Endothelial cell of umbilical vein (primary cell): ENCODE data around the gene HNRNPK. TPM values are rescaled to one million over a fixed set of nuclear protein-coding genes. Genes with fewer than 3 reads are reported as not detected.

Experiments used
- BruUV-seq: library from RNA; stranded (reverse); fragments of 400-500 nt; replicated peaks from 2 replicates; lab custom pipeline; 2021; lab: Mats Ljungman, UMichigan
- CTCF ChIA-PET: fragments of 300-600, 350-600 bp; sonication (Branson Sonifier 250); formaldehyde crosslinking; loops from one replicate; lab custom pipeline; 2021; ENCODE audit warnings: antibody characterized with exemption, inconsistent platforms; lab: Charles Lee
- POLR2A ChIA-PET: fragments of 300-600, 350-600 bp; sonication (Branson Sonifier 250); formaldehyde crosslinking; loops from one replicate; lab custom pipeline; 2021; ENCODE audit warnings: antibody characterized with exemption, inconsistent platforms; lab: Charles Lee
- DNase-seq: peaks from one replicate; pipeline ENCODE4 v3.0.0-alpha.2; 2011; ENCODE audit warnings: low read depth, low spot score
- FAIRE-seq: peaks from 2 replicates; lab custom pipeline; 2011; peaks lifted over from hg19 to GRCh38; lab: Jason Lieb, UNC
- H2AFZ ChIP-seq: 2 replicates; pipeline ENCODE4 v1.6.0; 2012; ENCODE audit warnings: low read depth, low read length, control low read depth, inconsistent platforms
- H3K27ac ChIP-seq: 2 replicates; pipeline ENCODE4 v1.5.1; 2011; ENCODE audit warnings: low read depth, mild to moderate bottlenecking, control low read depth, low read length, moderate library complexity; ENCODE audit not compliant: insufficient read depth
- H3K27me3 ChIP-seq, 2 experiments: 2 replicates each; pipeline versions ENCODE4 v1.6.0 to v1.6.1; 2011; ENCODE audit warnings: low read length in 2 of 2, mixed read lengths in 1 of 2; ENCODE audit not compliant: control insufficient read depth in 2 of 2, insufficient read depth in 2 of 2
- H3K36me3 ChIP-seq, 2 experiments: 2 replicates in 1 of 2; 3 replicates in 1 of 2; pipeline ENCODE4 v1.5.1; 2011; ENCODE audit warnings: low read length in 2 of 2, mild to moderate bottlenecking in 1 of 2, moderate library complexity in 1 of 2; ENCODE audit not compliant: control insufficient read depth in 2 of 2, insufficient read depth in 2 of 2; ENCODE audit errors: extremely low read depth in 1 of 2
- H3K4me1 ChIP-seq: 3 replicates; pipeline ENCODE4 v1.5.1; 2011; ENCODE audit warnings: mild to moderate bottlenecking, low read length; ENCODE audit not compliant: control insufficient read depth, insufficient read depth; ENCODE audit errors: extremely low read depth
- H3K4me2 ChIP-seq: 2 replicates; pipeline ENCODE4 v1.6.1; 2011; ENCODE audit warnings: low read length, control low read depth, mixed read lengths; ENCODE audit not compliant: insufficient read depth
- H3K4me3 ChIP-seq, 3 experiments: fragments of 200-600 bp in 1 of 3; sonication (generic), shearing (Covaris generic) in 1 of 3; replicated peaks in 1 of 3; 2 replicates each; pipeline ENCODE4 v1.5.1; 2011 to 2016; ENCODE audit warnings: control low read depth in 3 of 3, low read length in 3 of 3, mild to moderate bottlenecking in 2 of 3, inconsistent platforms in 1 of 3, low read depth in 1 of 3, moderate library complexity in 1 of 3; ENCODE audit not compliant: insufficient read depth in 1 of 3
- H3K79me2 ChIP-seq: 2 replicates; pipeline ENCODE4 v1.6.0; 2012; ENCODE audit warnings: low read length, inconsistent platforms; ENCODE audit not compliant: control insufficient read depth, insufficient read depth
- H3K9ac ChIP-seq: replicated peaks from 2 replicates; pipeline ENCODE3; 2011; ENCODE audit warnings: low read length, control low read depth; ENCODE audit not compliant: insufficient read depth; ENCODE audit errors: extremely low read depth
- H3K9me1 ChIP-seq: replicated peaks from 3 replicates; pipeline ENCODE4 v1.6.0; 2011; ENCODE audit warnings: mild to moderate bottlenecking, low read length; ENCODE audit not compliant: control insufficient read depth, insufficient read depth; ENCODE audit errors: extremely low read depth
- H3K9me3 ChIP-seq: replicated peaks from 2 replicates; pipeline ENCODE4 v1.5.1; 2012; ENCODE audit warnings: low read length, inconsistent platforms; ENCODE audit not compliant: control insufficient read depth, insufficient read depth
- H4K20me1 ChIP-seq: replicated peaks from 2 replicates; pipeline ENCODE3; 2011; ENCODE audit warnings: mild to moderate bottlenecking, low read length; ENCODE audit not compliant: control insufficient read depth, insufficient read depth; ENCODE audit errors: extremely low read depth
- EZH2 ChIP-seq: IDR thresholded peaks from 2 replicates; pipeline ENCODE4 v1.6.1; 2012; ENCODE audit warnings: borderline replicate concordance, low read depth, mild to moderate bottlenecking, moderate library complexity, low read length, inconsistent platforms; ENCODE audit not compliant: severe bottlenecking
- FOS ChIP-seq: IDR thresholded peaks from 2 replicates; pipeline ENCODE4 v1.6.1; 2011; ENCODE audit warnings: mild to moderate bottlenecking, low read length, moderate library complexity, borderline replicate concordance; ENCODE audit not compliant: insufficient read depth
- GATA2 ChIP-seq: IDR thresholded peaks from 2 replicates; pipeline ENCODE4 v1.7.0; 2011; ENCODE audit warnings: low read depth, mild to moderate bottlenecking, moderate library complexity, mixed read lengths, low read length; ENCODE audit not compliant: insufficient read length, insufficient read depth
- JUN ChIP-seq: IDR thresholded peaks from 2 replicates; pipeline ENCODE4 v1.6.1; 2011; ENCODE audit warnings: borderline replicate concordance, low read depth; ENCODE audit not compliant: insufficient read length, insufficient read depth
- MYC ChIP-seq: IDR thresholded peaks from one replicate; pipeline ENCODE4 v1.6.1; 2011; ENCODE audit warnings: mild to moderate bottlenecking, low read depth, low read length
- POLR2A ChIP-seq: IDR thresholded peaks from 2 replicates; pipeline ENCODE4 v1.6.1; 2012; ENCODE audit warnings: low read depth, mild to moderate bottlenecking, control low read depth, low read length
- dilution Hi-C: fragments of 300-500 bp; cut with MboI; formaldehyde crosslinking; loops from one replicate; pipeline ENCODE4 v1.15.0; 2019; ENCODE audit warnings: low sequenced_read_pairs; ENCODE audit not compliant: extremely low pct_ligation_motif_present
- intact Hi-C: fragments of 100-400 bp; cut with micrococcal nuclease; formaldehyde crosslinking; loops from one replicate; pipeline ENCODE4 v1.10.0; 2022
- polyA plus RNA-seq, 4 experiments: library from polyadenylated mRNA; depleted of rRNA in 3 of 4; stranded (reverse) in 3 of 4; unstranded in 1 of 4; fragments of >200 nt; gene quantifications; 2 replicates each; pipeline versions ENCODE4 v1.2.1 to v1.2.3, GENCODE V29; 2011 to 2012; ENCODE audit warnings: missing spikeins in 1 of 4
- total RNA-seq: library from RNA; stranded (reverse); gene quantifications from 2 replicates; pipeline ENCODE4 v1.2.3, GENCODE V29; 2021
- TF ChIP-seq, protein P1 (sequence below), 2 donors: IDR thresholded peaks; 1 replicate in 1 of 2; 2 replicates in 1 of 2; pipeline ENCODE4 v1.5.1; 2011; ENCODE audit warnings: low read length in 2 of 2, mild to moderate bottlenecking in 2 of 2, moderate library complexity in 2 of 2, control low read depth in 1 of 2, inconsistent platforms in 1 of 2, low read depth in 1 of 2; ENCODE audit not compliant: insufficient read depth in 1 of 2; ENCODE audit errors: extremely low read depth in 1 of 2
- TF ChIP-seq, protein P2 (sequence below): IDR thresholded peaks from 2 replicates; pipeline ENCODE4 v1.6.1; 2011; ENCODE audit not compliant: insufficient read depth, insufficient read length

The HNRNPK gene
- total and polyA plus RNA-seq, 2 donors (not counting 3 experiments of a cell fraction or from before 2014, with no cell fraction given) = 399 to 663 TPM

DNA sequence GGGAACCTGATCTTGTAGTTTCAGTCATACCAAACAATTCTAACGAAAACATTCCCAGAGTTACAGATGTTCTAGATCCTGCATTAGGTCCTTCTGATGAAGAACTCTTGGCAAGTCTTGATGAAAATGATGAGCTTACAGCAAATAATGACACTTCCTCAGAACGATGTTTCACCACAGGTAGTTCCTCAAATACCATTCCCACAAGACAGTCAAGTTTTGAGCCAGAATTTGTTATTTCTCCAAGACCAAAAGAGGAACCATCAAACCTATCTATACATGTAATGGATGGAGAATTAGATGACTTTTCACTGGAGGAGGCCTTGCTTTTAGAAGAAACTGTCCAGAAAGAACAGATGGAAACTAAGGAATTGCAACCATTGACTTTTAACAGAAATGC lies 21.6 kb upstream of the HNRNPK start:
- no peak for TF ChIP-seq FOS
- TF ChIP-seq MYC = no peak
- TF ChIP-seq, protein P1, sequence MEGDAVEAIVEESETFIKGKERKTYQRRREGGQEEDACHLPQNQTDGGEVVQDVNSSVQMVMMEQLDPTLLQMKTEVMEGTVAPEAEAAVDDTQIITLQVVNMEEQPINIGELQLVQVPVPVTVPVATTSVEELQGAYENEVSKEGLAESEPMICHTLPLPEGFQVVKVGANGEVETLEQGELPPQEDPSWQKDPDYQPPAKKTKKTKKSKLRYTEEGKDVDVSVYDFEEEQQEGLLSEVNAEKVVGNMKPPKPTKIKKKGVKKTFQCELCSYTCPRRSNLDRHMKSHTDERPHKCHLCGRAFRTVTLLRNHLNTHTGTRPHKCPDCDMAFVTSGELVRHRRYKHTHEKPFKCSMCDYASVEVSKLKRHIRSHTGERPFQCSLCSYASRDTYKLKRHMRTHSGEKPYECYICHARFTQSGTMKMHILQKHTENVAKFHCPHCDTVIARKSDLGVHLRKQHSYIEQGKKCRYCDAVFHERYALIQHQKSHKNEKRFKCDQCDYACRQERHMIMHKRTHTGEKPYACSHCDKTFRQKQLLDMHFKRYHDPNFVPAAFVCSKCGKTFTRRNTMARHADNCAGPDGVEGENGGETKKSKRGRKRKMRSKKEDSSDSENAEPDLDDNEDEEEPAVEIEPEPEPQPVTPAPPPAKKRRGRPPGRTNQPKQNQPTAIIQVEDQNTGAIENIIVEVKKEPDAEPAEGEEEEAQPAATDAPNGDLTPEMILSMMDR (IDR thresholded peaks at IDR 0.05; ENCODE audit: extremely low read depth in 1 of 2, insufficient read depth in 1 of 2, low read depth in 1 of 2, low read length in 2 of 2) = no peak
- no peak for TF ChIP-seq GATA2
- no peak for TF ChIP-seq JUN
- TF ChIP-seq, protein P2, sequence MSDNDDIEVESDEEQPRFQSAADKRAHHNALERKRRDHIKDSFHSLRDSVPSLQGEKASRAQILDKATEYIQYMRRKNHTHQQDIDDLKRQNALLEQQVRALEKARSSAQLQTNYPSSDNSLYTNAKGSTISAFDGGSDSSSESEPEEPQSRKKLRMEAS = no peak
- TF ChIP-seq EZH2 = no peak
- no peak for TF ChIP-seq POLR2A
- BruUV-seq = no TSS peak
- intact Hi-C loops (no loop called here), dilution Hi-C loops (no loop called here)
- H3K9me3 ChIP-seq = no peaks in the 10 kb centered on the region
- CTCF ChIA-PET = interaction anchor here (0.5 to 1.0 kb wide), 2 partner anchors 39 to 55 kb away, joined by 3 read pairs; no protein-coding TSS in a partner anchor
- no peak overlapping the region for H3K4me2 ChIP-seq
- DNase-seq (no peak), FAIRE-seq (no peak)
- no peaks in the 10 kb centered on the region for H3K4me1 ChIP-seq
- no peaks in the 10 kb centered on the region for H3K27me3 ChIP-seq
- H2AFZ ChIP-seq = no peak overlapping the region
- POLR2A ChIA-PET = no interaction called here
- H3K9me1 ChIP-seq = no peaks in the 10 kb centered on the region
- peaks cover 2% of the 10 kb centered on the region for H3K79me2 ChIP-seq
- H3K27ac ChIP-seq = no peak overlapping the region
- H3K4me3 ChIP-seq = no peak overlapping the region
- H4K20me1 ChIP-seq = no peaks in the 10 kb centered on the region
- H3K9ac ChIP-seq = no peak overlapping the region
- H3K36me3 ChIP-seq = peaks cover 0 to 12% of the 10 kb centered on the region in 2 experiments
